ENCODE measurements around the gene ANKMY1. TPM values are rescaled to one million over a fixed set of nuclear protein-coding genes. Genes with fewer than 3 reads are reported as not detected.
A peak's percentile ranks its signal among the peaks of the same experiment; 100 is the strongest.

The ANKMY1 gene
- total and polyA plus RNA-seq, 2 of the 13 experiments (the other 11 are each of a cell fraction or from before 2014, with no cell fraction given): 11.7 to 18.8 TPM

- TF ChIP-seq RNF2 (conservative IDR thresholded peaks at IDR 0.05; ENCODE audit: low read depth): peak; percentile 95
- no peak for TF ChIP-seq NFIB (CRISPR knock-in tag; IDR thresholded peaks at IDR 0.05; ENCODE audit: borderline replicate concordance)
- TF ChIP-seq TARDBP (CRISPR knock-in tag; IDR thresholded peaks at IDR 0.05): peak; percentile 84
- TF ChIP-seq GMEB1 (CRISPR knock-in tag; IDR thresholded peaks at IDR 0.05; ENCODE audit: borderline replicate concordance): peak; percentile 98
- no peak for TF ChIP-seq LRRFIP1 (CRISPR knock-in tag; conservative IDR thresholded peaks at IDR 0.05)
- no peak for TF ChIP-seq HHEX (CRISPR knock-in tag; IDR thresholded peaks at IDR 0.05)
- TF ChIP-seq ZNF446 (CRISPR knock-in tag; IDR thresholded peaks at IDR 0.05): peak; percentile 91
- TF ChIP-seq MXD4 (CRISPR knock-in tag; IDR thresholded peaks at IDR 0.05): peak; percentile 65
- TF ChIP-seq PHF21A (CRISPR knock-in tag; IDR thresholded peaks at IDR 0.05): peak; percentile 80
- no peak; the same call in 1 of the 2 replicates for TF ChIP-seq HMG20B (CRISPR knock-in tag; conservative IDR thresholded peaks at IDR 0.05)
- no peak for TF ChIP-seq PLSCR1 (CRISPR knock-in tag; IDR thresholded peaks at IDR 0.05; ENCODE audit: borderline replicate concordance)
- no peak for TF ChIP-seq TRIM22 (IDR thresholded peaks at IDR 0.05)
- TF ChIP-seq ZEB1 (IDR thresholded peaks at IDR 0.05; ENCODE audit: insufficient replicate concordance, low read depth): no peak
- TF ChIP-seq ZBTB26 (CRISPR knock-in tag; IDR thresholded peaks at IDR 0.05; ENCODE audit: borderline replicate concordance): peak; percentile 60
- TF ChIP-seq SALL1 (CRISPR knock-in tag; IDR thresholded peaks at IDR 0.05): peak; percentile 51; the same call in 1 of the 2 replicates
- no peak for TF ChIP-seq PAF1 (CRISPR knock-in tag; IDR thresholded peaks at IDR 0.05)
- peak; percentile 41; the same call in 1 of the 2 replicates for TF ChIP-seq JDP2 (CRISPR knock-in tag; IDR thresholded peaks at IDR 0.05; ENCODE audit: borderline replicate concordance)
- no peak for TF ChIP-seq GRHL1 (CRISPR knock-in tag; conservative IDR thresholded peaks at IDR 0.05)
- peak; percentile 98 for TF ChIP-seq PHF8 (CRISPR knock-in tag; IDR thresholded peaks at IDR 0.05)
- no peak for TF ChIP-seq MAFF (IDR thresholded peaks at IDR 0.05; ENCODE audit: low read depth, low read length)
These were observed 28.6 kb upstream of the ANKMY1 start, which contains the start of gene CAPN10 (continued) for GRCh38 chr2:240586198-240586918.

All from HepG2 (cell line).